ENCODE measurements around the gene PDE11A.

- TF ChIP-seq CTCF (IDR thresholded peaks at IDR 0.05; ENCODE audit: low read depth, low read length) (no peak), EZH2phosphoT487 (IDR thresholded peaks at IDR 0.05; ENCODE audit: low read depth) (no peak)
Measured at GRCh38 chr2:177709986-177710401, 362.6 kb downstream of the PDE11A start.
